T-helper 22 cell (primary cell): ENCODE data around the gene FHOD3.

Experiments used
- DNase-seq: peaks from one replicate; pipeline ENCODE4 v3.0.0-alpha.2; 2020; ENCODE audit warnings: low read depth

Gene FHOD3

GRCh38 chr18:36630917-36631316 is 333.4 kb downstream of the FHOD3 start:
- DNase-seq, result no peak

GRCh38 chr18:36633961-36634412 is 336.5 kb downstream of the FHOD3 start:
- DNase-seq, result no peak

- DNase-seq, result no peak
Observed at GRCh38 chr18:36634573-36635216, 337.2 kb downstream of the FHOD3 start.

- DNase-seq, result no peak
Observed at GRCh38 chr18:36635414-36636096, 338.0 kb downstream of the FHOD3 start.

GRCh38 chr18:36636237-36636817 is 338.8 kb downstream of the FHOD3 start:
- no peak for DNase-seq

GRCh38 chr18:36638224-36638623 is 340.7 kb downstream of the FHOD3 start:
- no peak for DNase-seq

GRCh38 chr18:36640021-36640952 is 342.8 kb downstream of the FHOD3 start:
- no peak for DNase-seq

- no peak for DNase-seq
Observed at GRCh38 chr18:36643061-36643460, 345.5 kb downstream of the FHOD3 start.

GRCh38 chr18:36648803-36649202 is 351.3 kb downstream of the FHOD3 start:
- DNase-seq, result no peak

GRCh38 chr18:36649205-36649604 is 351.7 kb downstream of the FHOD3 start:
- no peak for DNase-seq

GRCh38 chr18:36650266-36650665 is 352.8 kb downstream of the FHOD3 start:
- DNase-seq, result no peak

- DNase-seq, result no peak
Observed at GRCh38 chr18:36650906-36651305, 353.4 kb downstream of the FHOD3 start.

GRCh38 chr18:36652503-36652902 is 355.0 kb downstream of the FHOD3 start:
- no peak for DNase-seq

- no peak for DNase-seq
Observed at GRCh38 chr18:36653141-36653869, 355.8 kb downstream of the FHOD3 start.

- no peak for DNase-seq
Observed at GRCh38 chr18:36653870-36654269, 356.4 kb downstream of the FHOD3 start.

- DNase-seq, result no peak
Observed at GRCh38 chr18:36655074-36655473, 357.6 kb downstream of the FHOD3 start.

- no peak for DNase-seq
Observed at GRCh38 chr18:36655930-36656329, 358.4 kb downstream of the FHOD3 start.

- no peak for DNase-seq
Observed at GRCh38 chr18:36658611-36659010, 361.1 kb downstream of the FHOD3 start.

- no peak for DNase-seq
Observed at GRCh38 chr18:36660311-36660710, 362.8 kb downstream of the FHOD3 start.

GRCh38 chr18:36661999-36662398 is 364.5 kb downstream of the FHOD3 start:
- no peak for DNase-seq

GRCh38 chr18:36663312-36663711 is 365.8 kb downstream of the FHOD3 start:
- DNase-seq, result no peak

GRCh38 chr18:36665952-36666351 is 368.4 kb downstream of the FHOD3 start:
- DNase-seq, result no peak
